Endothelial cell (in vitro differentiated cells): Measurements from ENCODE around the gene CERT1. TPM values are rescaled to one million over a fixed set of nuclear protein-coding genes. Genes with fewer than 3 reads are reported as not detected.

Source experiments
- DNase-seq: peaks from one replicate; pipeline ENCODE4 v3.0.0; 2021; ENCODE audit warnings: low spot score
- H3K27ac Mint-ChIP-seq: one replicate; pipeline ENCODE4 v1.8.0; 2021; ENCODE audit warnings: mixed read lengths, inconsistent platforms; ENCODE audit not compliant: unreplicated experiment
- H3K27me3 Mint-ChIP-seq: one replicate; pipeline ENCODE4 v1.8.0; 2021; ENCODE audit warnings: mild to moderate bottlenecking, moderate library complexity, mixed read lengths, inconsistent platforms; ENCODE audit not compliant: unreplicated experiment
- H3K36me3 Mint-ChIP-seq: one replicate; pipeline ENCODE4 v1.8.0; 2021; ENCODE audit warnings: mild to moderate bottlenecking, low read depth, mixed read lengths, inconsistent platforms; ENCODE audit not compliant: unreplicated experiment
- H3K4me1 Mint-ChIP-seq: one replicate; pipeline ENCODE4 v1.8.0; 2021; ENCODE audit warnings: mild to moderate bottlenecking, mixed read lengths, inconsistent platforms; ENCODE audit not compliant: unreplicated experiment
- H3K4me3 Mint-ChIP-seq: one replicate; pipeline ENCODE4 v1.8.0; 2021; ENCODE audit warnings: mild to moderate bottlenecking, mixed read lengths, inconsistent platforms; ENCODE audit not compliant: unreplicated experiment
- H3K9me3 Mint-ChIP-seq: one replicate; pipeline ENCODE4 v1.8.0; 2021; ENCODE audit warnings: mixed read lengths, inconsistent platforms; ENCODE audit not compliant: unreplicated experiment
- CTCF ChIP-seq: fragments of 200-600 bp; sonication (generic); IDR thresholded peaks from one replicate; pipeline ENCODE4 v1.5.0; 2021; ENCODE audit warnings: antibody characterized with exemption; ENCODE audit not compliant: unreplicated experiment
- total RNA-seq: library from RNA; stranded (reverse); fragmentation: NEBNext Ultra II Directional; extraction: Animal tissue kit (Norgen Biotek cat#: 25700); gene quantifications from one replicate; pipeline ENCODE4 v1.2.1, GENCODE V29; 2021; ENCODE audit not compliant: unreplicated experiment

CERT1 gene
- total RNA-seq, 1 donor from 2014 or later: 46.8 TPM

DNA sequence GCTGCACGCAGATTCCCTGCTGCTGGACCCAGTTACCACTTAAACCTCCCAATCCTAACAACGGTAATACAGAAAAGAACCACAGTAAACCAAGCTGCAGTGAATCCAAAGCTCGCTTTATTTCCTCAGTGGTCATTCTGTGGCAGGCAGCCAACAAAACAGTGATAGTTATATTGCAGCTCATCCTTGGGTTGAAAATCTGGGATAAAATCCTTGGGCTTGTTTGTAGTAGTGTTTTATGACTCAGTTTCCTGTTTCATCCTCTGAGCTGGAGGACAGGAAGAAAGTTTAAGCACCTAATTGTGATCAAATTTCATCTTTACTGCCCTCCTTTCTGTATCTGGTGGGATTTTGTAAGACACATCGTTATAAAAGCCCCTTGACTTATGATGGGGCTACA is 143.0 kb downstream of the CERT1 start:
- Mint-ChIP-seq H3K27ac (no peak overlapping the region), H3K4me1 (peaks cover 14% of the 10 kb centered on the region), H3K4me3 (no peak overlapping the region), H3K27me3 (peaks cover 2% of the 10 kb centered on the region), H3K9me3 (no peaks in the 10 kb centered on the region), H3K36me3 (peaks cover 3% of the 10 kb centered on the region)
- DNase-seq: no peak
- no peak for TF ChIP-seq CTCF

GRCh38 chr5:75367401-75367800 is 144.0 kb downstream of the CERT1 start:
- H3K27ac Mint-ChIP-seq: no peak overlapping the region
- H3K27me3 Mint-ChIP-seq: peaks cover 2% of the 10 kb centered on the region
- no peak for TF ChIP-seq CTCF
- H3K9me3 Mint-ChIP-seq: no peaks in the 10 kb centered on the region
- DNase-seq: no peak
- peaks cover 10% of the 10 kb centered on the region for H3K36me3 Mint-ChIP-seq
- no peak overlapping the region for H3K4me3 Mint-ChIP-seq
- H3K4me1 Mint-ChIP-seq: peaks cover 14% of the 10 kb centered on the region

GRCh38 chr5:75366787-75367186 is 144.6 kb downstream of the CERT1 start:
- Mint-ChIP-seq H3K9me3 (no peaks in the 10 kb centered on the region), H3K36me3 (peaks cover 14% of the 10 kb centered on the region), H3K27me3 (peaks cover 3% of the 10 kb centered on the region), H3K27ac (no peak overlapping the region), H3K4me3 (no peak overlapping the region), H3K4me1 (peaks cover 14% of the 10 kb centered on the region)
- TF ChIP-seq CTCF: no peak
- no peak for DNase-seq

DNA sequence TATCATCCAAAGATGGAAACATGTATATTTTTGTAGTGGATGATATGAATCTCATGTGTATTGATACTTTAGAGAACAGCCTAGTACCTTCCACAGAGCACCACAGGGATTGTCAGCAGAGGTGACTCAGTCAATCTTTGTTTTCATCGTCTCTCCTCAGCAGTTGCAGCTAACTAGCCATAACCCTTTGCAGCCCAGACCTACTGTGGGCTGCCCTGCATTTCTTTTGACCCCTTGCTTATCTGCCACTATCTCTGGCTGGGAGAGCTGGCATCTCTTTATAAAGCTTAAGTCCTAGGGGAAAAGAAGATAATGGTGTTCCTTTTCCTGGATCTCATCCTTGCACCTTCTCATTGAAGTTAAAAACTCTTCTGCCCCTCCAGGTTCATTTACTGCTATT is 145.7 kb downstream of the CERT1 start:
- Mint-ChIP-seq H3K4me3 (no peak overlapping the region), H3K27me3 (peaks cover 3% of the 10 kb centered on the region), H3K27ac (no peak overlapping the region), H3K4me1 (peaks cover 14% of the 10 kb centered on the region), H3K36me3 (peaks cover 17% of the 10 kb centered on the region), H3K9me3 (no peaks in the 10 kb centered on the region)
- no peak for TF ChIP-seq CTCF
- DNase-seq: no peak

GRCh38 chr5:75364571-75365280 is 146.7 kb downstream of the CERT1 start:
- peak overlapping the region; percentile 21 for H3K27ac Mint-ChIP-seq
- H3K9me3 Mint-ChIP-seq: no peaks in the 10 kb centered on the region
- peaks cover 14% of the 10 kb centered on the region for H3K4me1 Mint-ChIP-seq
- H3K27me3 Mint-ChIP-seq: peaks cover 3% of the 10 kb centered on the region
- H3K4me3 Mint-ChIP-seq: no peak overlapping the region
- DNase-seq: no peak
- H3K36me3 Mint-ChIP-seq: peaks cover 27% of the 10 kb centered on the region
- TF ChIP-seq CTCF: no peak
